ENCODE results near the gene DRGX.

- TF ChIP-seq CTCF (IDR thresholded peaks at IDR 0.05; ENCODE audit: low read length) (no peak), EZH2 (optimal IDR thresholded peaks at IDR 0.05; ENCODE audit: low read depth, low read length) (no peak)
Observed at GRCh38 chr10:49384268-49384953, 11.5 kb downstream of the DRGX start.

Data from MM.1S (cell line).